Smooth muscle cell (in vitro differentiated cells): ENCODE data around the gene SHANK3. TPM values are rescaled to one million over a fixed set of nuclear protein-coding genes. Genes with fewer than 3 reads are reported as not detected.

Source experiments
- DNase-seq: peaks from one replicate; lab custom pipeline; 2025; ENCODE audit not compliant: unreplicated experiment; lab: John Stamatoyannopoulos, UW
- H2AFZ ChIP-seq: fragments of 200-600 bp; sonication (generic); 2 replicates; pipeline ENCODE4 v1.6.0; 2016; ENCODE audit warnings: antibody characterized with exemption, low read depth, mild to moderate bottlenecking
- H3F3A ChIP-seq: fragments of 200-600 bp; sonication (generic); 2 replicates; pipeline ENCODE4 v1.6.0; 2017; ENCODE audit warnings: antibody characterized with exemption, low read depth
- H3K27ac ChIP-seq: fragments of 200-600 bp; sonication (generic); 2 replicates; pipeline ENCODE4 v1.5.1; 2016; ENCODE audit warnings: low read depth, mild to moderate bottlenecking
- H3K27me3 ChIP-seq: fragments of 200-600 bp; sonication (generic); 2 replicates; pipeline ENCODE4 v1.6.1; 2016; ENCODE audit warnings: low read depth, mild to moderate bottlenecking
- H3K36me3 ChIP-seq: fragments of 200-600 bp; sonication (generic); 2 replicates; pipeline ENCODE4 v1.5.1; 2016; ENCODE audit warnings: low read depth
- H3K4me1 ChIP-seq: fragments of 200-600 bp; sonication (generic); 2 replicates; pipeline ENCODE4 v1.5.1; 2016; ENCODE audit warnings: low read depth
- H3K4me2 ChIP-seq: fragments of 200-600 bp; sonication (generic); 2 replicates; pipeline ENCODE4 v1.6.0; 2016; ENCODE audit warnings: mild to moderate bottlenecking
- H3K4me3 ChIP-seq: fragments of 200-600 bp; sonication (generic); 2 replicates; pipeline ENCODE4 v1.5.1; 2016; ENCODE audit warnings: mild to moderate bottlenecking
- H3K79me2 ChIP-seq: fragments of 200-600 bp; sonication (generic); 2 replicates; pipeline ENCODE4 v1.6.0; 2016; ENCODE audit warnings: low read depth, mild to moderate bottlenecking
- H3K9ac ChIP-seq: fragments of 200-600 bp; sonication (generic); 2 replicates; pipeline ENCODE4 v1.6.0; 2016; ENCODE audit warnings: low read depth
- H3K9me3 ChIP-seq: fragments of 200-600 bp; sonication (generic); replicated peaks from 2 replicates; pipeline ENCODE4 v1.5.1; 2016; ENCODE audit warnings: low read depth
- H4K20me1 ChIP-seq: fragments of 200-600 bp; sonication (generic); 2 replicates; pipeline ENCODE4 v1.6.0; 2016; ENCODE audit warnings: low read depth
- WGBS: methylation state at CpG from one replicate; pipeline ENCODE4 v1.1.7; 2016; ENCODE audit warnings: low lambda C conversion rate; 5-methylcytosine and 5-hydroxymethylcytosine counted together
- polyA plus RNA-seq: library from polyadenylated mRNA; unstranded; fragments of >200 nt; fragmentation: Nextera tagmentation; extraction: Ambion mirVana; gene quantifications from 2 replicates; pipeline ENCODE4 v1.2.1, GENCODE V29; 2016
- total RNA-seq: library from RNA; depleted of rRNA; stranded (reverse); fragments of >200 nt; gene quantifications from 2 replicates; pipeline ENCODE4 v1.2.3, GENCODE V29; 2014
- TF ChIP-seq, protein P1 (sequence below): fragments of 200-600 bp; sonication (generic); IDR thresholded peaks from 2 replicates; pipeline ENCODE4 v1.5.1; 2017; ENCODE audit warnings: borderline replicate concordance, mild to moderate bottlenecking, antibody characterized with exemption; ENCODE audit not compliant: insufficient read depth, poor library complexity, severe bottlenecking

SHANK3 gene
- total and polyA plus RNA-seq, 2 experiments from 2014 or later = 1.9 to 2.0 TPM

DNA sequence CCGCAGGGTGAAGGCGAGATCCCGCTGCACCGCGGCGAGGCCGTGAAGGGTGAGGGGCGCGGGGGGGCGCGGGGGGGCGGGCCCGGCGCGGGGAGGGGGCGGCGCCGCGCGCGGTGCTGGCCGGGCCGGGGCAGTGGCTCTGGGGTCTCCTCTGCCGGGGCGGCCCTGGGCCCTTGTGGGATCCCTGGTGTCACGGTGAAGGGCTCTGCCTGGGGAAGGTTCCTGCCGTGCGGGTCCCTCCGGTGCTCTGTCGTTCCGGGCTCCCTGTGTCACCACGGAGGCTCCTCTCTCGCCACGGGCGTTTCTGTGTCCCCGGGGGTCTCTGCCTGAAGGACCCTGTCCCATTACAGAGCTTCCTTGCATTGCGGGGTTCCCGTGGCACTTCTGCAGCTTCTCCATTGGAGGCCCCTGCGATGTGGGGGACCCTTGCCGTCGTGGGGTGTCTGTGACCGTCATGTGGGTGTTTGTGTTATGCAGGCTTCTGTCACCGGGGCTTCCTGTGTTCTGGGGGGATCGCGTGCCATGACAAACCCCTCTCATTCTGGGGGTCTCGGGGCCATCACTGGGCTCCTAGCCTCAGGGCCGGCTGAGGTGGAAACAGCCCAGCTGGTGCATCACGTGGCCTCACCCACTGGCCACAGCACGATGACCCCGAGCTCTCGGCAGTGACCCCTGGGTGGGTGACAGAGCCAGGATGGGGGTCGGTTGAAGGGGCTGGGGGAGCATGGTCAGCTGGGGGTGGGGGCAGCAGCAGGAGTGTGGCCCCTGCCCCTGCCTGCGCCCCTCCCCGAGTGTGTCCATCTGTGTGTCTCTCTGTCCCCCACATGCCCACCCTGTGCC is 25.3 kb downstream of the SHANK3 start:
- Histone ChIP-seq H2AFZ (no peak overlapping the region), H3K27ac (no peak overlapping the region), H3K9ac (no peak overlapping the region), H3K9me3 (no peaks in the 10 kb centered on the region), H3F3A (peaks cover 6% of the 10 kb centered on the region), H3K27me3 (no peaks in the 10 kb centered on the region), H3K4me3 (peak overlapping the region; percentile 56), H3K4me2 (peak overlapping the region; percentile 88), H3K4me1 (peaks cover 7% of the 10 kb centered on the region), H3K79me2 (peaks cover 5% of the 10 kb centered on the region), H3K36me3 (no peaks in the 10 kb centered on the region), H4K20me1 (peaks cover 36% of the 10 kb centered on the region)
- WGBS = 30% methylated on average over 42 of the region's 54 CpGs
- TF ChIP-seq, protein P1, sequence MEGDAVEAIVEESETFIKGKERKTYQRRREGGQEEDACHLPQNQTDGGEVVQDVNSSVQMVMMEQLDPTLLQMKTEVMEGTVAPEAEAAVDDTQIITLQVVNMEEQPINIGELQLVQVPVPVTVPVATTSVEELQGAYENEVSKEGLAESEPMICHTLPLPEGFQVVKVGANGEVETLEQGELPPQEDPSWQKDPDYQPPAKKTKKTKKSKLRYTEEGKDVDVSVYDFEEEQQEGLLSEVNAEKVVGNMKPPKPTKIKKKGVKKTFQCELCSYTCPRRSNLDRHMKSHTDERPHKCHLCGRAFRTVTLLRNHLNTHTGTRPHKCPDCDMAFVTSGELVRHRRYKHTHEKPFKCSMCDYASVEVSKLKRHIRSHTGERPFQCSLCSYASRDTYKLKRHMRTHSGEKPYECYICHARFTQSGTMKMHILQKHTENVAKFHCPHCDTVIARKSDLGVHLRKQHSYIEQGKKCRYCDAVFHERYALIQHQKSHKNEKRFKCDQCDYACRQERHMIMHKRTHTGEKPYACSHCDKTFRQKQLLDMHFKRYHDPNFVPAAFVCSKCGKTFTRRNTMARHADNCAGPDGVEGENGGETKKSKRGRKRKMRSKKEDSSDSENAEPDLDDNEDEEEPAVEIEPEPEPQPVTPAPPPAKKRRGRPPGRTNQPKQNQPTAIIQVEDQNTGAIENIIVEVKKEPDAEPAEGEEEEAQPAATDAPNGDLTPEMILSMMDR = no peak
- DNase-seq = no peak

DNA sequence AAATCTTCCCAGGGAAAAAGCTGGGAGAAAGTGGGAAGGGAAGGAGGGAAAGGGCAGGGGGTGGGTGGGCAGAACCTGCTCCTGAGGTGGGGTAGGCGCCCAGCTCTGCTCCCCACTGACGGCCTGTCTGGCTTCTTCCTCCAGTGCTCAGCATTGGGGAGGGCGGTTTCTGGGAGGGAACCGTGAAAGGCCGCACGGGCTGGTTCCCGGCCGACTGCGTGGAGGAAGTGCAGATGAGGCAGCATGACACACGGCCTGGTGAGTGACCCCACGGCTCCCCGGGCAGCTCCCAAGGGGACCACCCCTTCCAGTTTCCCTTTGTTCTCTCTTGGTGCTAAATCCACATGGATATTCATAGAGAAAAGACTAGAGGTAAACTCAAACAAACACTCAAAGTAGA is 25.9 kb downstream of the SHANK3 start:
- no peak for DNase-seq
- TF ChIP-seq, protein P1 = no peak
- 94% methylated on average over 12 of the region's 12 CpGs for WGBS
- H4K20me1 ChIP-seq = peaks cover 36% of the 10 kb centered on the region
- peaks cover 5% of the 10 kb centered on the region for H3K79me2 ChIP-seq
- H3K9me3 ChIP-seq = no peaks in the 10 kb centered on the region
- H3K27ac ChIP-seq = no peak overlapping the region
- no peaks in the 10 kb centered on the region for H3K27me3 ChIP-seq
- H3F3A ChIP-seq = peaks cover 3% of the 10 kb centered on the region
- peak overlapping the region; percentile 88 for H3K4me2 ChIP-seq
- H3K4me3 ChIP-seq = no peak overlapping the region
- no peak overlapping the region for H2AFZ ChIP-seq
- no peaks in the 10 kb centered on the region for H3K36me3 ChIP-seq
- peaks cover 7% of the 10 kb centered on the region for H3K4me1 ChIP-seq
- H3K9ac ChIP-seq = no peak overlapping the region

DNA sequence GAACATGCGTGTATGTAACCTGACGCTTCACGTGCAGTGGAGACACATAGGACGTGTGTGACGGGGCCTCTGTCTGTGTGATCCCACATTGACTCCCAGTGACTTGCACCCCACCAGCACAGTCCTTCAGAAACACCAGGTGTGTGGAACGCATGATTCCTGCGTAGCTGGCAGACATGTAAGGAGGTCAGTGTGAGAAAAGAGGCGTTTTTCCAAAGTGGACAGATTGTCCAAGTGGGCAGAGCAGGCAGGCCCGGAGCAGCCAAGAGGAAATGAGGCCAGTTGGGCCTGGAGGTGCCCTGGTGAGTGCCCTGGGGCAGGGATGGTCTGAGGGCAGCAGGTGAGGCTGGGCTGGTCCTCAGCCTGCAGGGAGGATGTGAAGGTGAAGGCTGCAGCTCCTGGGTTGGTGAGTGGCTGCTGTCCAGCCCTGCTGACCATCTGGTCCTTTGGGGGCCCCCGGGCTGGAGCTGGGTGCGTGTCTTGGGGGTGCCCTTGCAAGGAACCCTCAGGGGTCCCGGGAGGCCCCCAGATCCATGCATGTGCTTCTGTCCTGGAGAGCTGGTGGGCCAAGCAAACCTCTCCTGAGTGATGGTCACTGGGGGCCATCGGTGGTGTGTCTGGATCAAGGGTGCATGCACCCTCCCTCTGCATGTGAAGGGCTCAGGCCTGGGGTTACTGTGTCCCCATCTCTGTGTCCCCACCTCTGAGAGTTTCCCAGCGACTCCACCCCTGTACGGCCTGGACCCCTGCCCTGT is 26.6 kb downstream of the SHANK3 start:
- DNase-seq = no peak
- peaks cover 7% of the 10 kb centered on the region for H3K4me1 ChIP-seq

More for the DNA sequence above, 26.6 kb downstream of the SHANK3 start:
- Histone ChIP-seq H2AFZ (no peak overlapping the region), H3K36me3 (no peaks in the 10 kb centered on the region), H3K4me2 (no peak overlapping the region), H3K9me3 (no peaks in the 10 kb centered on the region), H3K27ac (no peak overlapping the region), H3K79me2 (peaks cover 5% of the 10 kb centered on the region), H4K20me1 (peaks cover 36% of the 10 kb centered on the region), H3F3A (no peaks in the 10 kb centered on the region), H3K4me3 (no peak overlapping the region), H3K9ac (no peak overlapping the region), H3K27me3 (no peaks in the 10 kb centered on the region)
- WGBS = 92% methylated on average over 15 of the region's 15 CpGs
- TF ChIP-seq, protein P1 = no peak
